ENCODE measurements around the gene KRT36.

KRT36 gene

DNA sequence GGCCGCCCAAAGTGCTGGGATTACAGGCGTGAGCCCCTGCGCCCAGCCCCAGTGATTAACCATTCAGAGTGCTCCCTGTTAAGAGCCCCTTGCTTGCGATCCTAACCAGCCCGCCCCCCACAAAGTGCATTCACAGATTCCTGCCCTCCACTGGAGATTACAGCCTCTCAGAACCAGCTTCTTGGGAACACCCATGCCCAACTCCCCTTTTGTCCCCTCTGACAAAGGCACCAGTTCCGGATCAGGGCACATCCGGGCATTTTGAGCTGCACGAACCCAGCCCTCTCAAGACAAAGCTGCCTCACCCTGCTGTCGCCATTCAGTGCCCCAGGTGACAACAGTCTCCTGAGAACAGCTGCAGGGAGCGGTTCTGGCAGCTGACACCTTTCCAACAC, 39.2 kb upstream of the KRT36 start:
- TF ChIP-seq ZNF274 (IDR thresholded peaks at IDR 0.05; ENCODE audit: low read depth, low read length), result no peak
- H3K4me3 ChIP-seq (ENCODE audit: low read length), result no peak overlapping the region

DNA sequence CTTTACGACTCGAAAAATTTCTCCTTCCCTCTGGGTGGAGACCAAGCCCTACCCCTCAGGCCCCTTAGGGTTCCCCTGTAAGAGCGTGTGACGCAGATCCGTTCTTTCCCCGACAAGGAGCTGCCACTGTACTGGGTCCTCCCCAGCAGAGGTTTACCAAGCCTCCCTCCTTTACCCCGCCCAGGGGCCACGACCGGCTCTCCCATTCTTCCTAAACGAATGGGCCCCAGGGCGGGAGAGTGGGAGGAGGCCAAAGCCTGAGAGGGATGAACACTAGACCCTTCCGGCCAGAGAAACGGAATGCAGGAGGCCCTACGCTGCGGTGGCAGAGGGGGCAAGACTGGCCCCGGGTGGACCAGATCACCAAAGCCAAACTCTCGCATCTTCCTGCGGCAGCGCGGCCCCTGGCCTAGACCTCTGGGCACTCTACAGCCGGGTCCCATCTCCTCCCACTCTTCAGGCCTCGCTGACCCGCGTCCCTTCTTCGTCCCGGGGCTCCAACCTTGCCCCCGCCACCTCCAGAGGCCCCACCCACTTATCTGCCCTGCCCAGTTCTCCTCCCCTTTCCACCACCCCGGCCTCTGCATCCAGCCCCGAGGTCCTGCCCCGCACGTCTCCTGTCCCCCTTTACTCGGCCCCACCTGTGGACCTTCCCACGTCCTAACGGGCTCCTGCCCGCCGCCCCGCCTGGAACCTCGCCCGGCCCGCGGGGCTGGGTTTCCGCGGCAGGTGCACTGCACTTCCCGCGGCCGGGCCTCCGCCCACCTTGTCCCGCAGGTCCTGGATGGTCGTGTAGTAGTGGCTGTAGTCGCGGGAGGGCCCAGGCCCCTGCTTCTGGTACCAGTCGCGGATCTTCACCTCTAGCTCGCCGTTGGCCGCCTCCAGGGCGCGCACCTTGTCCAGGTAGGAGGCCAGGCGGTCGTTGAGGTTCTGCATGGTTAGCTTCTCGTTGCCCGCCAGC, 37.6 kb upstream of the KRT36 start:
- no peak overlapping the region for H3K4me3 ChIP-seq (ENCODE audit: low read length)
- TF ChIP-seq ZNF274 (IDR thresholded peaks at IDR 0.05; ENCODE audit: low read depth, low read length), result no peak

DNA sequence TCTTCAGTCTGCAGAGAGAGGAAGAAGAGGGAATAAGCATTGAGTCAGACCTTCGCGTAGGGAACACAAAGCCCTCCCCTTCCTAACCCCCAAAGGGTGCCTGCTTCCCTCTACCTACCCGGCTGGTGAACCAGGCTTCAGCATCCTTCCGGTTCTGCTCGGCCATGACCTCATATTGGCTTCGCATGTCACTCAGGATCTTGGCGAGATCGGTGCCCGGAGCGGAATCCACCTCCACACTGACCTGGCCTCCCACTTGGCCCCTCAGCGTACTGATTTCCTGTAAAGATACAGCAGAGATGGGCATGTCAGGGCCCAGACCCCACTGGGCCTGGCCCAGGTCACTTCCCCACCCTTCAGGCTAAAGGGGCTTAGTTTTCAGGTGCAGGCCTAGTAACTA, 34.6 kb upstream of the KRT36 start:
- TF ChIP-seq ZNF274 (IDR thresholded peaks at IDR 0.05; ENCODE audit: low read depth, low read length), result no peak
- H3K4me3 ChIP-seq (ENCODE audit: low read length), result no peak overlapping the region

DNA sequence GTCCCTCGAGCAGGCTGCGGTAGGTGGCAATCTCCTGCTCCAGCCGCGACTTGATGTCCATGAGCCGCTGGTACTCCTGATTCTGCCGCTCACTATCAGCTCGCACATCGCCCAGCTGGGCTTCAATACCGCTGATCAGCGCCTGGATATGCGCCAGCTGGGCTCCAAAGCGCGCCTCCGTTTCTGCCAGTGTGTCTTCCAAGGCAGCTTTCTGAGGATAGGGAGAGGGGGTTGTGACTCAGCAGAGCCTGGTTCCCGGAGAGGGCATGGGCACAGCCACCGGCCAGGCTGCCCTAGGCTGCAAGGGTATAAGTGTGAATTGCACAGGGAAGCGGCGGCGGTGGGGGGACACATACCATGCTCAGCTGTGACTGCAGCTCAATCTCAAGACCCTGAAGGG, 34.1 kb upstream of the KRT36 start:
- no peak overlapping the region for H3K4me3 ChIP-seq (ENCODE audit: low read length)
- no peak for TF ChIP-seq ZNF274 (IDR thresholded peaks at IDR 0.05; ENCODE audit: low read depth, low read length)

DNA sequence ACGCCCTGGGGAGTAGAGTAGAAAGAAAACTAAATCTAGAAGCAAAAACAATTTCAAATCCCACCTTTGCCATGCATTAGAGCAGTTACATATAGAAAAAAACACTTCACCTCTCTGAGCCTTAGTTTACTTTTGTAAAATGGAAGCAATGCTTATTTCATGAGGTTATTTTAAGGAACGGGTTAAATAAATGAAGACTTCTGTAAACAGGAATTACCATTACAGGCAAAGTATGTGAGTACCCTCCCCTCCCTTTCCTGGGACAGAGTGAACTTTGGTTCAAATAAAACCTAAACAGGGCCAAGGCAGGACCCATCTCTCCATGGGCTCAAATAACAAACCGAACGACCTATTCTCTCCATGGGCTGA, 33.5 kb upstream of the KRT36 start:
- TF ChIP-seq ZNF274 (IDR thresholded peaks at IDR 0.05; ENCODE audit: low read depth, low read length), result no peak
- no peak overlapping the region for H3K4me3 ChIP-seq (ENCODE audit: low read length)

DNA sequence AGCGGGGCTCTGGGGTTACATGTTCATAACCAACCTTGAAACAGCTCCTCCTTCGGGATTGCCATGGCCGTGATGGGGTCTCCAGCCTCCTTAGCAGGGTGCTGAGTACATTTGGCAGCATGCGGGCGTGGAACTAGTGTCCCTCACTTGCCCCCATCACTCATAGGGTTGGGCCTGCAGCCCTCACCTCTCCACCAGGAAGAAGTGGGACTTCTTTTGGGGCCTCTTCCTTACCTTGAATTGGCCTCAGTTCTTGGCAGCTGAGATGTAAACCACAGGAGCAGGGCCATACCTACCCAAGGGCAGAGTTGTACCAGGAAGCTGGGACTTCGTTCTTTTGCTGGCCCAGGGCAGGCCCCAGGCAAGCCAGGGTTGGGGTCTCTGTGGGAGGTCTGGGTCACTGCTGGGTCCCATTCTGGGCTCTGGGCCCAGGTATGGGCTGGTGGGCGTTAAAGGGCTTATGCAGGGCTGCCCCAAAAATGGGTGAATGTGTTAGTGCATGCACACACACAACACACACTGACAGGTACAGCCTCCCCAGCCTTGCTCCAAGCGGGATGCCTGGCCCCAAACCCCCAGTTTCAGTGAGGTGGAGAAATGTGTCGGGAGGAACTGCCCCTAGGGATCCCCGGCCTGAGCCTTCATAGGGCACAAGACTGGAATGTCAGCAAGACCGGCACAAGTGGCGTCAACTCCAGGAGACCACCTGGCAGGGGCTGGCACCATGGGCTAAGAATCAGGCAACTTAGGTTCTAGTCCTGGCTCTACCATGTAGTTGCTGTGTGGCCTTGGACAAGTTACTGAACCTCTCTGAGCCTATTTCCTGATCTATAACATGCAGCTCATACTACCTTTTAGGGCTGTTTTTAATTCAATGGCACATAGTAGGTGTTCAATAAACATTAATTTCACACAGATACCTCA, 32.9 kb upstream of the KRT36 start:
- no peak overlapping the region for H3K4me3 ChIP-seq (ENCODE audit: low read length)
- no peak for TF ChIP-seq ZNF274 (IDR thresholded peaks at IDR 0.05; ENCODE audit: low read depth, low read length)

DNA sequence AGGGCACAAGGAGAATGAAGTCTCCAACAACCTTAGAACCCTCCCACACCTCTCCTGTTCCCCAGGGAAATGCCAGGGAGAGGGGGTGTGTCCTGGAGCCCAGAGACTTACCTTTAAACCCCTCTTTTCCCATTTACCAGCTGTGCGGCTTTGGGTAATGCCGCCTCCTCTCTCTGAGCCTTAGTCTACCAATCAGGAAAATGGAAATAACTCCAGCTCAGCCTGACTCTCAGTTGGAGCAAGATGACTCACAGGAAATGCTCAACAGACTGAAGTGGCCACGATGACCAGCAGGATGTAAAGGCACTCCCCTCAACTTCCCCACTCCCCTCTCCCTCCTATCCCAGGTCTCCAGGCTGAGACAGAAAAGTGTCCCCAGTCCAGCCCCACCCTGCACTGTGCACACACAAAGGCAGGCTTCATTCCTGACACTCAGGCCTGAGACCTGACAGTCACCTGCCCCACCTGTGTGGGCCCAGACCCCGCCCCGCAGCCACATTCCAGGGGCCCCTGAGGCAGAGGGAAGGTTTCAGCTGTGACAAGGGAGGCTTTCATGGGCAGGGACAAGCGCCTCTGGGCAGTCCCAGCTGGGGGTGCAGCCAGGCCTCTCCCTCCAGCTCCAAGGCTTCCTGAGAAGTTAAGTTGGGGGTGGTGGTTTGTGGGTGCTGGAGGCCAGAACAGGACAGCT, 32.0 kb upstream of the KRT36 start:
- no peak for TF ChIP-seq ZNF274 (IDR thresholded peaks at IDR 0.05; ENCODE audit: low read depth, low read length)

DNA sequence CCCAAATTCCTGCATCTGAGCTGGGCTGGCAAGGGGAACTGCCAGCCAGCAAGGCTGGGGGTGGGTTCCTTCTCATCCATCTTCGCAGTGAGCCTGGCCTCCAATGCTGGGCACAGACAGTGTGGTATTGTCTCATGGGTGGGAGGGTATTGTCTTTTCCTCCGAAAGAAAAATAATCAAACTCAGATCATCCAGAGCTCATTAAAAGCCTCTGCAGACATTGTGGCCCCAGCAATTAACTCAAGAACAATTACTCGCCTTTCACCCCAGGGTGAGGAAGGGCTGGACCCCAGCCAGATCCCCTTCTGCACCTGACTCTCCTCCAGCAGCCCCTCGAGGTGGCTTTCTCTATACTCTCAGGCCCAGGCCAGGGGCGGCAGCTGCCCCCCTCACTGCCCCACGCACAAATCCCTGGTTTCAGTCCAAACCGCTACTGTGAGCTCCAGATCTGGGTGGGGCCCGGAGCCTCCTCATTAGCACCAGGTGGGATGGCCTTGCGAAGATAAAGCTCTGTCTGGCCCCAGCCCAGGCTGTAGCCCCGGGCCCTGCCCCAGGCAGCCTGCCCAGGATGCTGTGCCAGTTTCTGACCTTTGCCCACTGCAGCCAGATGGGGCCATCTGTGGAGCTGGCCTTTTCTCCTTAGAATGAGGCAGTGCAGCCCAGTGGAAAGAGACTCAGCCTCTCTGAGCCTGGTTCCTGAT, 31.3 kb upstream of the KRT36 start:
- H3K4me3 ChIP-seq (ENCODE audit: low read length), result no peak overlapping the region
- TF ChIP-seq ZNF274 (IDR thresholded peaks at IDR 0.05; ENCODE audit: low read depth, low read length), result no peak

More for the DNA sequence above, 32.0 kb upstream of the KRT36 start:
- no peak overlapping the region for H3K4me3 ChIP-seq (ENCODE audit: low read length)

DNA sequence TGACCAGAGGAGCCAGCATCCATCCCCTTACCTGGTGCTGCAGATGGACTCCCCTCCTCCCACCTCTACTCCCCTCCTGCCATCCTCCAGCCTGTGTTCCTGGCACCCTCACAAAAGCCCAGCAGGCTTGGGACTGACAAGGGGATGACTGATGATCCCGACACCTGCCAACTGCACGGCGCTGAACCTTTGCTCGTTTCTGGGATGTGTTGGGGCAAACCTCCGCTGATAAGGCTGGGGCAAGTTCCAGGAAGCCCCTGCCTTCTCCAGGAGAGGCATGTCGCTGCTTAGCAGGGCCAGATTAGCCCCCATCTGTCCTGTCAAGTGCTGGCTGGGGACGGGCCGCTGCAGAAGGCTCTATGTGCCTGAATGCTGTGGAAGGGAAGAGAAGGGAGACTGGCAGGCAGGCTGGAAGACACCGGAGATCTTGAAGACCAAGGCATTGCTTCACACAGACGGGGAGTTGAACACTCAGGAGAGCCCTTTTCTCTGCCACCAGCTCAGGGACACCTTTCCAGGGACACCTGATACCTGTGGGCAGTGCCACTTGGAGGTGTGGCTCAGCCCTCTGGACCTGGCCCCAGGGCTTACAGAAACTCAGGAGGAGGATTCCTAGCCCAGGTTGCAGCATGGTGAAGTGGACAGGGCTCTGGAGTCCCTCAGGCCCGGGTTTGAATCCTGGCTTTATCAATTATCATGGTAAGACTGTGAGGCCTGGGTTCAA, 30.0 kb upstream of the KRT36 start:
- no peak overlapping the region for H3K4me3 ChIP-seq (ENCODE audit: low read length)
- TF ChIP-seq ZNF274 (IDR thresholded peaks at IDR 0.05; ENCODE audit: low read depth, low read length), result no peak

DNA sequence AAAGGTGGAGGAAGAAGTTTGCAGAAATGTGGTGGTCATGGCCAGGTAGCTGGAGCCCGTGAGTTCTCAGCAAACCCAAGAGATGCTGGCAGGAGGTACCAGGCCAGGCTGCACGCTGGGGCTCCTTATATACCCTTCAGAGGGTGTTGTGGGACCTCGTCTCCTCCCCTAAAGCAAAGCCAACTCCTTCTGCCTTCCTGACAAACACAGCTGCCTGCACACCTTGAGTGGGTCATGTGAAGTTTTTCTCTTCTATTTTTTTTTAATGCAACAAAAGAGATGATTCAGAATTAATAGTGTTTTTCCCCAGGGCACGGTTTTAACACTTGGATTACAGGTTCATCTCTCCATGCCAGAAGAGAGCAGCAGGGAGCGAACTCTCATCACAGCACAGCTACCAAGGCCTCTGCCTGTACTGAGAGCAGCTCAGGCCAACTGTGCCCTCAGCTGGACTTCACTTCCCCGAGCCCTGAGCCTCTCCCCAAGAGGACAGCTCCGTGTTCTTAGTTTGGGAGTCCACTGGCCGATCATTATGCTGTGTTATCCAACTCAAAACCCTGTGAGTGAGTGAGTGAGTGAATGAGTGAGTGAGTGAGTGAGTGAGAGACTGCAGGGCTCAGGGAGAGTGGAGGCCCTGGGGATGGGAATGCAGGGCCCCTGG, 29.2 kb upstream of the KRT36 start, which contains the start of gene KRT15:
KRT15 (minus strand) TSS at position 102 of the 661 bp plus-strand sequence; CDS start at position 39, 63 bp downstream.
- no peak within 1 kb of the TSS for H3K4me3 ChIP-seq (ENCODE audit: low read length)
- no peak for TF ChIP-seq ZNF274 (IDR thresholded peaks at IDR 0.05; ENCODE audit: low read depth, low read length)

DNA sequence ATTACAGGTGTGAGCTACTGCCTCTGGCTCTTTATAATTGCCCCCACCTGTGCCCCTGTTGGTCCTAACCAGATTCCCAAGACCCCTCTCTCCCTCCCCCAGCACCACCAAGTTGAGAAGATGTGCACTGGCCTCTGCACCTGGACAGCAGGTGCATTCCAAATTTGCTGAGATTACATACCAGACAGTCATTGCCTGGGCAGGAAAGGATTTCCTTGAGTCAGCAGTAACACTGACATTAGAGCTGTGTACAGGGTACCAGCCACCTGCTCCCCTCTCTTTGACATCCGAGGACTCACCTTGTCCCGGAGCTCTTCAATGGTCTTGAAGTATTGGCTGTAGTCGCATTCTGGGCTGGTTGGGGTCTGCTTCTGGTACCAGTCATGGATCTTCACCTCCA, 28.3 kb upstream of the KRT36 start:
- TF ChIP-seq ZNF274 (IDR thresholded peaks at IDR 0.05; ENCODE audit: low read depth, low read length), result no peak
- no peak overlapping the region for H3K4me3 ChIP-seq (ENCODE audit: low read length)

DNA sequence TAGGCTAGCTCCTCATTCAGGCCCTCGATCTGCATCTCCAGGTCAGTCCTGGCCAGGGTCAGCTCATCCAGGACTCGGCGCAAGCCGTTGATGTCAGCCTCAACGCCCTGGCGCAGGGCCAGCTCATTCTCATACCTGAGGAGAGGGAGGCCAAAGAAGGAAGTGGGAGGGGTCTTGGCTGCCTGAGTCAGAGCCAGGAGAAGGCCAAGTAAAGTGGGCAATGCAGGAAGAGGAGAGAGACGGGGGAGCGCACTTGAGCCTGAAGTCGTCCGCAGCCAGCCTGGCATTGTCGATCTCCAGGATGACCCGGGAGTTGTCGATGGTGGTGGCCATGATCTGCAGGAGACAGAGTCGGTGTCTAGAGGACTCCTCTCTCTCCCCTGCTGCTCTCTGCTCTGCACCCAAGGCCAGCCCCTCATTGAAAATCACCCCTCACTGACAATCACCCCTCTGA, 27.1 kb upstream of the KRT36 start:
- H3K4me3 ChIP-seq (ENCODE audit: low read length), result no peak overlapping the region

More for the DNA sequence above, 27.1 kb upstream of the KRT36 start:
- TF ChIP-seq ZNF274 (IDR thresholded peaks at IDR 0.05; ENCODE audit: low read depth, low read length), result no peak
